Fibroblast of lung (primary cell): ENCODE data around the gene ZNF407. TPM values are rescaled to one million over a fixed set of nuclear protein-coding genes. Genes with fewer than 3 reads are reported as not detected.

Experiments used
- DNase-seq, 2 donors: peaks; one replicate each; pipeline versions ENCODE4 v3.0.0 to v3.0.0-alpha.2; 2010; ENCODE audit warnings: low read depth in 2 of 2
- H2AFZ ChIP-seq: 2 replicates; pipeline ENCODE4 v1.5.1; 2012; ENCODE audit warnings: low read length, control low read depth, inconsistent platforms
- H3K27ac ChIP-seq: 2 replicates; pipeline ENCODE4 v1.5.1; 2011; ENCODE audit warnings: low read length, control low read depth; ENCODE audit not compliant: insufficient read depth
- H3K27me3 ChIP-seq: 2 replicates; pipeline ENCODE4 v1.5.1; 2011; ENCODE audit warnings: mild to moderate bottlenecking, low read length; ENCODE audit not compliant: control insufficient read depth, insufficient read depth
- H3K36me3 ChIP-seq: 2 replicates; pipeline ENCODE4 v1.5.1; 2011; ENCODE audit warnings: low read length; ENCODE audit not compliant: control insufficient read depth, insufficient read depth
- H3K4me1 ChIP-seq: 2 replicates; pipeline ENCODE4 v1.5.1; 2011; ENCODE audit warnings: low read length; ENCODE audit not compliant: control insufficient read depth, insufficient read depth; ENCODE audit errors: extremely low read depth
- H3K4me2 ChIP-seq: 2 replicates; pipeline ENCODE4 v1.5.1; 2011; ENCODE audit warnings: low read length, control low read depth; ENCODE audit not compliant: insufficient read depth; ENCODE audit errors: extremely low read depth
- H3K4me3 ChIP-seq, 4 experiments: fragments of 200-600 bp in 1 of 4; sonication (generic) in 1 of 4; replicated peaks in 1 of 4; 2 replicates each; pipeline ENCODE4 v1.5.1; 2011 to 2016; ENCODE audit warnings: low read length in 4 of 4, low read depth in 3 of 4, mild to moderate bottlenecking in 3 of 4, control low read depth in 2 of 4, inconsistent platforms in 1 of 4, mixed read lengths in 1 of 4; ENCODE audit not compliant: insufficient read depth in 1 of 4; ENCODE audit errors: control extremely low read depth in 1 of 4
- H3K79me2 ChIP-seq: 2 replicates; pipeline ENCODE4 v1.5.1; 2012; ENCODE audit warnings: mild to moderate bottlenecking, low read length, inconsistent platforms; ENCODE audit not compliant: control insufficient read depth, insufficient read depth
- H3K9ac ChIP-seq: 2 replicates; pipeline ENCODE4 v1.5.1; 2011; ENCODE audit warnings: mild to moderate bottlenecking, low read length, control low read depth; ENCODE audit not compliant: insufficient read depth
- H3K9me3 ChIP-seq: 2 replicates; pipeline ENCODE4 v1.5.1; 2012; ENCODE audit warnings: low read depth, low read length; ENCODE audit not compliant: control insufficient read depth, insufficient read depth
- H4K20me1 ChIP-seq: 2 replicates; pipeline ENCODE4 v1.5.1; 2011; ENCODE audit warnings: low read length; ENCODE audit not compliant: control insufficient read depth, insufficient read depth; ENCODE audit errors: extremely low read depth
- CTCF ChIP-seq, 2 donors: IDR thresholded peaks in 1 of 2; conservative IDR thresholded peaks in 1 of 2; 1 replicate in 1 of 2; 2 replicates in 1 of 2; pipeline ENCODE4 v1.5.1; 2011 to 2012; ENCODE audit warnings: low read length in 2 of 2, control low read depth in 1 of 2, inconsistent platforms in 1 of 2, low read depth in 1 of 2, mild to moderate bottlenecking in 1 of 2
- EZH2 ChIP-seq: IDR thresholded peaks from 2 replicates; pipeline ENCODE4 v1.5.1; 2012; ENCODE audit warnings: low read length, control low read depth, mild to moderate bottlenecking; ENCODE audit errors: missing control alignments
- polyA plus RNA-seq, 2 donors: library from polyadenylated mRNA; depleted of rRNA in 1 of 2; stranded (reverse) in 1 of 2; unstranded in 1 of 2; fragments of >200 nt; gene quantifications; 2 replicates each; pipeline ENCODE4 v1.2.1, GENCODE V29; 2011 to 2012; ENCODE audit warnings: missing spikeins in 1 of 2
- total RNA-seq: library from RNA; depleted of rRNA; stranded (reverse); fragments of >200 nt; gene quantifications from 2 replicates; pipeline ENCODE4 v1.2.1, GENCODE V29; 2014

The ZNF407 gene
- total and polyA plus RNA-seq, 2 donors (not counting 1 experiment from before 2014, with no cell fraction given): 5.1 to 12.6 TPM

GRCh38 chr18:75066021-75066880 is 468.6 kb downstream of the ZNF407 start:
- Histone ChIP-seq H3K79me2 (no peaks in the 10 kb centered on the region), H3K4me2 (no peak overlapping the region), H3K9me3 (no peaks in the 10 kb centered on the region), H2AFZ (no peak overlapping the region), H3K4me3 (no peak overlapping the region), H4K20me1 (no peaks in the 10 kb centered on the region), H3K27me3 (no peaks in the 10 kb centered on the region), H3K9ac (no peak overlapping the region), H3K27ac (no peak overlapping the region), H3K4me1 (no peaks in the 10 kb centered on the region), H3K36me3 (peaks cover 2% of the 10 kb centered on the region)
- TF ChIP-seq EZH2: no peak
- TF ChIP-seq CTCF (conservative IDR thresholded peaks at IDR 0.05 in 1 of 2, IDR thresholded peaks at IDR 0.05 in 1 of 2; ENCODE audit: low read depth in 1 of 2, low read length in 2 of 2): no peak
- DNase-seq: no peak

GRCh38 chr18:75066936-75067335 is 469.3 kb downstream of the ZNF407 start:
- Histone ChIP-seq H3K9ac (no peak overlapping the region), H3K27me3 (no peaks in the 10 kb centered on the region), H4K20me1 (no peaks in the 10 kb centered on the region), H3K4me3 (no peak overlapping the region), H3K36me3 (peaks cover 2% of the 10 kb centered on the region), H3K9me3 (no peaks in the 10 kb centered on the region), H3K4me2 (no peak overlapping the region), H3K27ac (no peak overlapping the region), H2AFZ (no peak overlapping the region), H3K4me1 (no peaks in the 10 kb centered on the region), H3K79me2 (no peaks in the 10 kb centered on the region)
- DNase-seq: no peak
- TF ChIP-seq EZH2 (no peak), CTCF (conservative IDR thresholded peaks at IDR 0.05 in 1 of 2, IDR thresholded peaks at IDR 0.05 in 1 of 2; ENCODE audit: low read depth in 1 of 2, low read length in 2 of 2) (no peak)

- no peaks in the 10 kb centered on the region for H4K20me1 ChIP-seq
- no peaks in the 10 kb centered on the region for H3K27me3 ChIP-seq
- no peak overlapping the region for H3K4me2 ChIP-seq
- DNase-seq: no peak
- no peak overlapping the region for H2AFZ ChIP-seq
- no peaks in the 10 kb centered on the region for H3K4me1 ChIP-seq
- no peak overlapping the region for H3K9ac ChIP-seq
- no peak overlapping the region for H3K27ac ChIP-seq
- TF ChIP-seq CTCF (conservative IDR thresholded peaks at IDR 0.05 in 1 of 2, IDR thresholded peaks at IDR 0.05 in 1 of 2; ENCODE audit: low read depth in 1 of 2, low read length in 2 of 2): no peak
- TF ChIP-seq EZH2: no peak
- H3K79me2 ChIP-seq: no peaks in the 10 kb centered on the region
- H3K4me3 ChIP-seq: no peak overlapping the region
- H3K36me3 ChIP-seq: peaks cover 2% of the 10 kb centered on the region
- H3K9me3 ChIP-seq: no peaks in the 10 kb centered on the region
Observed at GRCh38 chr18:75067996-75068645, 470.5 kb downstream of the ZNF407 start.
